Activated CD4-positive, alpha-beta T cell treated with anti-CD3 and anti-CD28 coated beads, Interleukin-10, Interleukin-2, amounts not matched to agents 100 ng/mL and 50 ng/mL, durations not matched to agents 16 hours and 8 hours (primary cell): ENCODE measurements around the gene HBG1.
"Not testable (repeated sequence)": the region's sequence is repeated elsewhere in the genome, so short reads cannot be mapped to it uniquely, and the experiment has no call there.

ENCODE experiments used
- DNase-seq: peaks from one replicate; pipeline ENCODE4 v3.0.0-alpha.2; 2020

HBG1 gene

GRCh38 chr11:5276697-5277096 lies 27.0 kb upstream of the HBG1 start:
- no peak for DNase-seq

- no peak for DNase-seq
Measured at GRCh38 chr11:5275369-5276110, 25.9 kb upstream of the HBG1 start.

GRCh38 chr11:5274395-5274794 lies 24.7 kb upstream of the HBG1 start:
- DNase-seq, result no peak

GRCh38 chr11:5272395-5273017 lies 22.8 kb upstream of the HBG1 start:
- no peak for DNase-seq

- DNase-seq, result no peak
Measured at GRCh38 chr11:5269715-5270147, 20.1 kb upstream of the HBG1 start, which contains the start of gene HBE1. Gene HBE1 (minus strand): TSS chr11:5269945. CDS start chr11:5269890, 55 bp downstream.

DNA sequence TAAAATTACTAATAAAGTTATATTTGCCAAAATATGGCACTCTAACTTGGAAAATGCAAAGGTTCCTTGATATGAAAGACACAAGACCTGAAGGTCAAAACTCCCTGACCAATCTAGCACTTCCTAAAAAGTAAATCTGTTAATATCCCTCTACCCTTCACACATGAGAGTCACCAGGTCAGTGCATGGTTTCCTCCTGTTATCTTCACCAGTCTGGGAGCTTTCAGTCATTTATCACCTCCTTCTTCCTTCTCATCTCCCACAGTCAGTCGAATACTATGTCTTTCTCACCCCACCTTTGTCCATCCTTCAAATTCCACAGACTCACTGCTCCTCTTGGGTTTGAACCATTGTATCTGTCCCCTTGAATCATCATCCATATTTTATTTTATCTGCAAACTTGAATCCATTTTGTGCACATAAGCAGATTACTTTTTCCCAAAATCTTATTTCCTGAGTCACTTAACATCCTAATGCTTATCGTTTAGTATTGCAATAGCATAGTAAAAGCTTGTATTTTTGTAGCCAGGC lies 17.4 kb upstream of the HBG1 start:
- DNase-seq, result no peak

- DNase-seq, result no peak
Measured at GRCh38 chr11:5266609-5267008, 17.0 kb upstream of the HBG1 start.

DNA sequence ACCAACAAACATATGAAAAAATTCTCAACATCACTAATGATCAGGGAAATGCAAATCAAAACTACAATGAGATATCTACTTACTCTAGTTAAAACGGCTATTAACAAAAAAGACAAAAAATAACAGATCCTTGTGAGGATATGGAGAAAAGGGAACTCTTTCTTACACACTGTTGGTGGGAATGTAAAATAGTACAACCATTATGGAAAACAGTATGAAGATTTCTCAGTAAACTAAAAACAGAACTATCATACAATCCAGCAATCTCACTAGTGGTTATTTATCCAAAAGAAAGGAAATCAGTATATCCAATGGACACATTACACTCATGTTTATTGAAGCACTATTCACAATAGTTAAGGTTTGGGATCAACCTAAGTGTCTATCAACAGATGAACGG lies 16.2 kb upstream of the HBG1 start:
- no peak for DNase-seq

GRCh38 chr11:5258543-5259262 lies 9.0 kb upstream of the HBG1 start:
- no peak for DNase-seq

GRCh38 chr11:5257296-5257695 lies 7.6 kb upstream of the HBG1 start:
- no peak for DNase-seq

DNA sequence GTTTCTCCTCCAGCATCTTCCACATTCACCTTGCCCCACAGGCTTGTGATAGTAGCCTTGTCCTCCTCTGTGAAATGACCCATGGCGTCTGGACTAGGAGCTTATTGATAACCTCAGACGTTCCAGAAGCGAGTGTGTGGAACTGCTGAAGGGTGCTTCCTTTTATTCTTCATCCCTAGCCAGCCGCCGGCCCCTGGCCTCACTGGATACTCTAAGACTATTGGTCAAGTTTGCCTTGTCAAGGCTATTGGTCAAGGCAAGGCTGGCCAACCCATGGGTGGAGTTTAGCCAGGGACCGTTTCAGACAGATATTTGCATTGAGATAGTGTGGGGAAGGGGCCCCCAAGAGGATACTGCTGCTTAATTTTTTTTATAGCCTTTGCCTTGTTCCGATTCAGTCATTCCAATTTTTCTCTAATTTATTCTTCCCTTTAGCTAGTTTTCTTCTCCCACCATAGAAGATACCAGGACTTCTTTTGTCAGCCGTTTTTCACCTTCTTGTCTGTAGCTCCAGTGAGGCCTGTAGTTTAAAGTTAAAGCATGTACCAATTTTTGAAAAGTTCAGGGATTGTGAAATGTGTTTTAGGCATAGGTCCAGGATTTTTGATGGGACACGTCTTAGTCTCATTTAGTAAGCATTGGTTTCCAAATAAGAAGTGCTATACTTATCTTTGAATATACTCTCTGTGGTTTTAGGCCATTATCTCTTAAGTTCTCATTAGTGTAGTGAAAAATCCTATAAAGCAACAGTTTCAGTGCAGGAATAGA lies 5.2 kb upstream of the HBG1 start, which contains the start of gene HBG2:
Gene HBG2 (minus strand): TSS at position 136 of the 768 bp plus-strand sequence. CDS start 53 bp downstream, at position 83.
- DNase-seq, result not testable (repeated sequence)

DNA sequence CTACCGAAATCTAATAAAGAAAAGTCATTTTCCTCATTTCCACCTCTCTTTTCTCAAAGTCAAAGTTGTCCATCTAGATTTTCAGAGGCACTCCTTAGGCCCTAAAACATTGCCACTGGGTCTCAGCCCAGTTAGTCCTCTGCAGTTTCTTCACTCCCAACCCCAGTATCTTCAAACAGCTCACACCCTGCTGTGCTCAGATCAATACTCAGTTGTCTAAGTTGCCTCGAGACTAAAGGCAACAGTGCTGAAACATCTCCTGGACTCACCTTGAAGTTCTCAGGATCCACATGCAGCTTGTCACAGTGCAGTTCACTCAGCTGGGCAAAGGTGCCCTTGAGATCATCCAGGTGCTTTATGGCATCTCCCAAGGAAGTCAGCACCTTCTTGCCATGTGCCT lies 4.4 kb upstream of the HBG1 start:
- DNase-seq, result not testable (repeated sequence)

GRCh38 chr11:5253440-5253839 lies 3.8 kb upstream of the HBG1 start:
- DNase-seq, result not testable (repeated sequence)

DNA sequence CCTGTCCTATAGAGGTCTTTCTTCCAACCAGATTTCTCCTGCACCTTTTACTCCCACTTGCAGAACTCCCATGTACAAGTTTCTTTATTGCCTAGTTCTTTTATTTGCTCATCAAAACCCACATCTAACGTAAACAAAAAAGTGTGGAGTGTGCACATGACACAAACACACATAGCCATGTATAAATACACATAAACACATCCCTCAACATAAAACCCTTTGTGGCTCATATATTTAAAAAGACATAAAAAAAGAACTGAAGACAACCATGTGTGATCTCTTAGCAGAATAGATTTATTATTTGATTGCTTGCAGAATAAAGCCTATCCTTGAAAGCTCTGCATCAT lies 3.2 kb upstream of the HBG1 start:
- no peak for DNase-seq

- DNase-seq, result no peak
Measured at GRCh38 chr11:5252192-5252918, 2.7 kb upstream of the HBG1 start.

- no peak for DNase-seq
Measured at GRCh38 chr11:5251746-5252145, 2.1 kb upstream of the HBG1 start.

DNA sequence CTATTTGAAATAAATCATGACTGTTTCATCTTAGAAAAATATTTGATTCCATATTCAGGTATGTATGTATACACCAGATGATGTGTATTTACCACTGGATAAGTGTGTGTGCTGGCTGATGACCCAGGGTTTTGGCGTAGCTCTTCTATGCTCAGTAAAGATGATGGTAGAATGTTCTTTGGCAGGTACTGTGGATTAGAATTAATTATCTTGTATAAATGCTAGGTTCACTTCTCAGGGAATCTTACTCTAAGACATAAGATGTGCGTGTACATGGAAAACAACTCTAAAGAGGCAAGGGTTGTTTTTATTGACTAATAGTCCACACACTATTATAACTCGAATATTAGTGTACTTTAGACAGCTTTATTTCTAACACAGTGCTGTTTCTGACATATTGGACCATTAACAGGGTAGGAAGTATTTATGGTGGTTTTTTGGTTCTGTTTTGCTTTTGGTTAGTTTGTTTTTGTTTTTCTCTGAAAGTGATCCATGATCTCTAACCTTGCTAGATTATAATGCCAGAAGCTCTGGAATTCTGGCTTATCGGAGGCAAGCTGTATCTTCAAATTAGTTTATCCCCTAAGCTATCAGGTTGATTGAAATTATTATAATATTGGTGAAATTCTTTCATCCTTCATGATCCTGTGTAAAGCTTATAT lies 1.0 kb upstream of the HBG1 start:
- no peak for DNase-seq

- DNase-seq, result not testable (repeated sequence)
Measured at GRCh38 chr11:5248498-5248897, 1.2 kb downstream of the HBG1 start.

- no peak for DNase-seq
Measured at GRCh38 chr11:5247472-5248192, 2.0 kb downstream of the HBG1 start.

DNA sequence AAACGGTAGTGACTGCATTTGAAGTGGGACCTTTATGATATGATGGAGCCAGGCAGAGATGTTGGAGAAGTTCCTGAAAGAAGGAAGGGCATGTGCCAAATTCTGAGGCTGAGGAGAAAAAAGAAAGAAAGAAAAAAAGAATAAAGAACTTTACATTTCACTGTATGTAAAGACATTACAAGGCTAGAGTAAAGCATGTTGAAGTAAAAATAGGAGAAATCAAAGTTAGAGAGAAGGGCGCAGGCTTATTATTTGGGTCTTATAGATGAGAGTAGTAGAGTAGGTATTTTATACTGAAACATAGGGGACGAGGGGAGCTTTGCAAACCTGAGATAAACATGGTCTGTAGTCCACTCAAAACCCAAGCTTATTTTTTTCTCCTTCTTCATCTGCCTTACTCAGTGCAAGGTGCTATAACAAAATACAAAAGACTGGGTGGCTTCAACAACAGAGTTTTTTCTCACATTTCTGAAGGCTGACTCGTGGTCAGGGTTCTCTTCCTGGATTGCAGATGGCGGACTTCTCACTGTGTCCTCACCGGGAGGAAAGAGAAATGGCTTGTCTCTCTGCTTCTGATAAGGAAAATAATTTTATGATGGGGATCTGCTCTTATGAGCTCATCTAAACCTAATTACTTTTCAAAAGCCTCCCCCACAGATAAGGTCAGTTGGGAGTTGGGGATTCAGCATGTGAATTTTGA lies 2.7 kb downstream of the HBG1 start:
- no peak for DNase-seq
